Right lobe of liver (tissue), 4 donors: ENCODE measurements around the gene KRT16.

Source experiments
- POLR2A ChIP-seq: fragments of 450-650 bp; IDR thresholded peaks from one replicate; pipeline ENCODE4 v1.6.1; 2017; ENCODE audit warnings: antibody characterized with exemption, mild to moderate bottlenecking
- TF ChIP-seq, protein P1 (sequence below), 4 donors: fragments of 200-600 bp in 3 of 4; fragments of 450-650 bp in 1 of 4; IDR thresholded peaks; one replicate each; pipeline versions ENCODE4 v1.5.1 to v1.8.0; 2016 to 2022; ENCODE audit warnings: antibody characterized with exemption in 4 of 4, mild to moderate bottlenecking in 2 of 4
- donor health status: DM: no; HTN: no; CAD: no.
- donor health status: DM: no; HTN: no; CAD: no.
- donor health status: DM: no; HTN: yes; CAD: no.

DNA sequence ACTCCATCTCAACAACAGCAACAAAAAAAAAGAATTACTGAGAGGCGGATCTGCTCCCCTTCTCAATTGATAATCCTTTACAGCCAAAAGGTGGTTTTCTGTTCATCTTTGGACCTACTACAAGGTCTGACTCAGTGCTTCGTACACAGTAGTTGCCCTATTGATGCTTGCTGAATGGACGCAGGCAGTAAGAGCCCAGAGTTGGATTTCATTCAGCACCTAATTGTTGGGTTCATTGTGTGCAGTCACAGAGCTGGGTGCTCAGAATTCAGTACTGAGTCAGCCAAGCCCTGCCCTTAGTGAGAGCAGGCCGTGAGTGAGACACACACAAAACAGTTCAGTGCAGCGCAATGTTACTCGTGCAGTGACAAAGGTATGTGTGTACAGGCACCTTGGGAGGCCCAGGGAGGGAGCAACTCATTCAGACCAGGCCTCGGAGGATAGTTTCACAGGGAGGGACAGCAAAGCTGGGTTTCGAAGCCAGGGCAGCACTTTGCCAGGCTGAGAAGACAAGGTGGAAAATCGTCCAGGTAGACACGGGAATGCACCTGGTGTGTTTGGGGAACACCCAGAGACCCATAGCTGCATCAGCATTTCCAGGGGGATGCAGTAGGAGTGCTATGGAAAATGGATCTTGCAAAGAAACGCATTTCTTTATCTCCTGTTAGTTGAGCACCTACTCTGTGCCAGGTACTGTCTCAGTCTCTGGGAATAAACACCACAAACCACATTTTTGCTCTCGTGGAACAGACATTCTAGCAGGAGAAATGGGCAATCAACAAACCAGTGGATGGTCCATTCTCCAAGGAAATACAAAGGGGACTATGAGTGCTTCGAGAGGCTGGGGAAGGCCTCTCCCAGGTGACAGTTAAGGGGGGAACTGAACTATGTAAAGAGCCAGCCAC lies 29.9 kb upstream of the KRT16 start:
- TF ChIP-seq, protein P1, sequence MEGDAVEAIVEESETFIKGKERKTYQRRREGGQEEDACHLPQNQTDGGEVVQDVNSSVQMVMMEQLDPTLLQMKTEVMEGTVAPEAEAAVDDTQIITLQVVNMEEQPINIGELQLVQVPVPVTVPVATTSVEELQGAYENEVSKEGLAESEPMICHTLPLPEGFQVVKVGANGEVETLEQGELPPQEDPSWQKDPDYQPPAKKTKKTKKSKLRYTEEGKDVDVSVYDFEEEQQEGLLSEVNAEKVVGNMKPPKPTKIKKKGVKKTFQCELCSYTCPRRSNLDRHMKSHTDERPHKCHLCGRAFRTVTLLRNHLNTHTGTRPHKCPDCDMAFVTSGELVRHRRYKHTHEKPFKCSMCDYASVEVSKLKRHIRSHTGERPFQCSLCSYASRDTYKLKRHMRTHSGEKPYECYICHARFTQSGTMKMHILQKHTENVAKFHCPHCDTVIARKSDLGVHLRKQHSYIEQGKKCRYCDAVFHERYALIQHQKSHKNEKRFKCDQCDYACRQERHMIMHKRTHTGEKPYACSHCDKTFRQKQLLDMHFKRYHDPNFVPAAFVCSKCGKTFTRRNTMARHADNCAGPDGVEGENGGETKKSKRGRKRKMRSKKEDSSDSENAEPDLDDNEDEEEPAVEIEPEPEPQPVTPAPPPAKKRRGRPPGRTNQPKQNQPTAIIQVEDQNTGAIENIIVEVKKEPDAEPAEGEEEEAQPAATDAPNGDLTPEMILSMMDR (IDR thresholded peaks at IDR 0.05): no peak
- no peak for TF ChIP-seq POLR2A
